GM18499 (cell line): ENCODE measurements around the gene MYG1.
"Not testable (repeated sequence)": the region's sequence is repeated elsewhere in the genome, so short reads cannot be mapped to it uniquely, and the experiment has no call there.

Source experiments
- ATAC-seq: cut with Tn5 transposase; IDR thresholded peaks from one replicate; pipeline ENCODE4 v1.9.1; 2021; ENCODE audit warnings: moderate number of reproducible peaks; ENCODE audit not compliant: insufficient read depth, unreplicated experiment

Gene MYG1

GRCh38 chr12:53279888-53280498 lies 19.5 kb upstream of the MYG1 start:
- no peak for ATAC-seq

- no peak for ATAC-seq
Measured at GRCh38 chr12:53286448-53286847, 13.0 kb upstream of the MYG1 start.

GRCh38 chr12:53287741-53288216 lies 11.7 kb upstream of the MYG1 start:
- no peak for ATAC-seq

GRCh38 chr12:53288322-53288721 lies 11.2 kb upstream of the MYG1 start:
- ATAC-seq: no peak

- ATAC-seq: no peak
Measured at GRCh38 chr12:53289891-53290290, 9.6 kb upstream of the MYG1 start.

GRCh38 chr12:53290661-53291060 lies 8.8 kb upstream of the MYG1 start:
- no peak for ATAC-seq

- ATAC-seq: no peak
Measured at GRCh38 chr12:53292426-53292825, 7.1 kb upstream of the MYG1 start.

- peak; percentile 53 for ATAC-seq
Measured at GRCh38 chr12:53295070-53295890, 4.2 kb upstream of the MYG1 start, which contains the start of gene PFDN5. Gene PFDN5, plus strand, starts transcription at chr12:53295542. Its CDS starts 26 bp downstream, at chr12:53295568.

GRCh38 chr12:53295891-53296219 lies 3.6 kb upstream of the MYG1 start:
- ATAC-seq: no peak

- ATAC-seq: not testable (repeated sequence)
Measured at GRCh38 chr12:53297106-53297505, 2.4 kb upstream of the MYG1 start.

- ATAC-seq: no peak
Measured at GRCh38 chr12:53298164-53298563, 1.3 kb upstream of the MYG1 start.

- ATAC-seq: peak; percentile 11
Measured at GRCh38 chr12:53299101-53299453, 418 bp upstream of the MYG1 start.

GRCh38 chr12:53300187-53300586 lies 692 bp downstream of the MYG1 start:
- ATAC-seq: no peak

GRCh38 chr12:53302903-53303302 lies 3.4 kb downstream of the MYG1 start:
- no peak for ATAC-seq

- ATAC-seq: no peak
Measured at GRCh38 chr12:53306826-53307225, 7.3 kb downstream of the MYG1 start.

GRCh38 chr12:53308276-53308675 lies 8.8 kb downstream of the MYG1 start:
- ATAC-seq: no peak

GRCh38 chr12:53313996-53314395 lies 14.5 kb downstream of the MYG1 start:
- no peak for ATAC-seq

- no peak for ATAC-seq
Measured at GRCh38 chr12:53320352-53321195, 21.1 kb downstream of the MYG1 start.

- ATAC-seq: no peak
Measured at GRCh38 chr12:53324113-53324778, 24.8 kb downstream of the MYG1 start.

GRCh38 chr12:53324779-53325510 lies 25.4 kb downstream of the MYG1 start:
- no peak for ATAC-seq
